Activated CD8-positive, alpha-beta memory T cell treated with anti-CD3 and anti-CD28 coated beads for 4 hours (primary cell): ENCODE results near the gene LMOD3.

Experiments used
- DNase-seq, 2 donors: peaks; one replicate each; pipeline ENCODE4 v3.0.0-alpha.2; 2020; ENCODE audit warnings: low read depth in 2 of 2

LMOD3 gene

DNA sequence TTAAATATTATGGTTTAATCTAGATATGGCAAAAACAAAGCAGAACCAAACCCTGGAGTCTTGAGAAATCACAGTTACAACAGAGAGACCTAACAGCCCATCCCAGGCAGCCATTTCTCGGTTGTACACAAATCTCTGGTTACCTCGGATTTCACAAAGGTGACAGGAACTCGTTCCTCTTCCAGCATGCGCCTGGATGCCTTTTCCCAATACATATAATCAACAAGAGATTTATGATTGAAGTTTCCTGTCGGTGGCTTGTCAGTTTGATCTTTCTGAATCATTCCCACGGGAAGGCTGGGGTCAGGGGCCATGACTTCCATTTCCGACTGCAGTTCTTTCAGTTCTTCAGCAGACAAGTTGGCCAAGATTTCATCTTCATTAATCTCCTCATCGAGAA is 445 bp downstream of the LMOD3 start:
- no peak for DNase-seq

- DNase-seq: no peak
These were observed 882 bp downstream of the LMOD3 start for GRCh38 chr3:69121513-69121912.

DNA sequence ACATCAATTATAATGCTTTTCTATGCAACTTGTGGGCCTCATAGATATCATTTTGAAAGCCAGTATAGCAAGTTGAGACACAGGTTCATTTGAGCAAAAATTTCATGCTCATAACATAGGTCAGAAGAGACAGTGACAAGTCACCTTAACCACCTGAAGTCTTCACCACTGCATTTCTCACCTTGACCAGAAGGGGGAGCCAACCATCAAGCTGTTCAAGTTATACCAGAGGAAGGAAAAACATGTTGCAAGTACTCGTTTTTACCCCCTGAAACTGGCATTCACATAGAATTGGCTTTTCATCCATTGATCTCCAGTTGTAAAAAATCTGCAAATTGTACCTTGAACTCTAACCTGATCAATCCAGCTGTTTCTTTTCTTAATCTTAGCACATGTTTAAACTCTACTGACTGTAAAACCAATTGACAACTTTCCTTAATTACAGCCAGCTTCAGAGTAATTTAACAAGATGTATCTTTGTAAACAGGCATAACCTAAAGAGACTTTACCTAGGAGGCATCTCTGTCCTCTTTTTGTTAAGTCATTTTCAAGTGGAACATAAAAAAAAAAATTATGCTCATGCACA is 1.4 kb downstream of the LMOD3 start:
- peak; percentile 72 to 73 for DNase-seq

DNA sequence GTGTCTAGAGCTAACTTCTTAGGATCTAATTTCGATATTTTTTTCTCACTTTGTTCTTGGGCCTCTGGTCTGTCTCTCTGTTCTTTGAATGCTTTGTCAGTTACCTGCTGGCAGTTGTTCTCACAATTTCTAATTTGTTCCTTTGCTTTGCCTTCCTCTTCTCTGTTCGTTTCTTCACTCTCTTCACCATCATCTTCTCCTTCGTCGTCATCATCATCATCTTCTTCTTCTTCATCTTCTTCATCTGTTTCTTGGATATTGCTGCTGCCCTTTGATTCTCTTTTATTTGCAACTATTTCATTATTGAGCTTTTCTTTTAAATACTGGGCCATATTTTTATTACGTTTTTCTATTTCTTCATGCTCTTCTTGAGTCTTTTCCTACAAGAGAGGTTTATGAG is 2.7 kb downstream of the LMOD3 start:
- no peak for DNase-seq

- no peak for DNase-seq
These were observed 3.3 kb downstream of the LMOD3 start for GRCh38 chr3:69119138-69119537.

- DNase-seq: no peak
These were observed 3.8 kb downstream of the LMOD3 start for GRCh38 chr3:69118555-69118954.

DNA sequence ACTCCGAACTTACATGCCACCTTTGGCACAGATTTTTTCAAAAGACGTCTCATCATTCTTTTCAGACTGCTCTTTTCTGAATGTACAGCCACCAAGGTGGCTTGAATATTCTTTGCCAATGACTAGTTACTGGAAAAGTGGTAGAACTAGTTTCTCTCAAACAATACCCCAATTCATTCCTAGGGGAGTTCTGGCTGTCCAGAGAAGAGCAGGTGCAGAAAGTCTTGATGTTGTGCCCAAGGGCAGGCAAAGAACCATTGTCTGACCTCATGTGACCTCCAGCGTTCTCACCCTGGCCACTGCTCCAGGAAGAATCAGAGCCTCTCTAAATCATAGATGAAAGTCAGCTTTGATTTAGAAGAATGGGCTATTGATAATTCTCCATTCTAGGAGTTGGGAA is 5.5 kb downstream of the LMOD3 start:
- DNase-seq: no peak

GRCh38 chr3:69116162-69116561 is 6.2 kb downstream of the LMOD3 start:
- no peak for DNase-seq

DNA sequence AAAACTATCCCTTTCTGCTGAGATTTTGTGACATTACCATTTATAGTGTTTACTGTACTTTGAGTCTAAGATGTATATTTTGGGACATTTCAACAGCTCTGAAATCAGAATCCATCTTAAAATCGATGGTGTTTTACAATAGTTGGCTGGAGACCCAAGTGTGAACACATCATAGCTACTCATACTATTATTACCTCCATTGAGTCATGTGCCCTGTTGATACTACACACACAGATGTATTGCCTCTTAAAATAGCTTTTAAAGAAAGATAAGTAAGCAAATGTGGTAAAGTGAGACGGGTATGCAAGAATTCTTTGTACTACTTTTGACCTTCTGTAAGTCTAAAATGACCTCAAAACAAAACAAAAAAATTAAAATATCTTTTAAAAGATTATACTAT is 6.7 kb downstream of the LMOD3 start:
- DNase-seq: no peak

DNA sequence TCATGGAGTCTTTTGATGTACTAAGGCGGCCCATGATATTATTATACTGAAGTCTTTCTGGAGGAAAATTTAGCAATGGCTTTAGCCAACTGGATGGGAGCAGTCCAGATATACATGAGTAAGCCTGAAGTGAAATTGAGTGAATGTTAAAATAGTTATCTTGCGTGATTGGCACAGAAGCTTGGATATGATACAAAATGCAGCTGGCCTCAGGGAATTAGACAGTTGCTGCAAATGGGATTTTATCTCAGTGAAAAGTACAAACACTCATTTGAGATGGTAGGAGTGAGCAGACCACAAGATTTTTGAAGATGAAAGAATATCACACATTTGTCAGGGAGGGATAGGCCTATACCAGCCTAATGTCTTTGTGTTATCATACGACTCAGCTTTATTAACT is 8.9 kb downstream of the LMOD3 start:
- no peak for DNase-seq

DNA sequence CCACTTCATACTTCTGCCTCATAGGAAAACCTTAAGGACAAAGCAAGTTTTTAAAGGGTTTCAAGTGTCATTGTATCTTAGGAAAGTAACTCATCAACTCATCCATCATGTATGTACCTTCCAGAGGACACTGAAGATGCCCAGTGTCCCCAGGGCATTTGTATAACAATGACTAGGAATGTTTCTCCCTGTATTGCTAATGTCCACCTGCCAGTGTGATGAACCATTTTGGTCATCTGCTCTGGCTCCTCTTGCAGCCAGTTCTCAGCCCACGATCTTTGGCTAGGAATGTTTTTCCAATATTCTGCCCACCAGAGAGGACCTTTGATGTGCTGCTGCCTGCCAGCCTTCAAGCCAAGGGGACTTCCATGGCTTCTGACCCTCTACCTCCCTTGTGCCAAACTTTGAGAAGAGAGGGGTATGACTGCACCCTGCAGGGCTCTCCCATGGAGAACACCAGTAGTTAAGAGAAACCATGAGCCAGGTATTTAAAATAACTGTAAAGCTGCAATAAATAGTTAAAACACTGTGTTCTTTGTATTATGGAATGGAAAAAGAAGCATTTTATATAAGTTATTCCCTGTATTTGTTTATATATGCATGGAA is 11.4 kb downstream of the LMOD3 start:
- no peak for DNase-seq

DNA sequence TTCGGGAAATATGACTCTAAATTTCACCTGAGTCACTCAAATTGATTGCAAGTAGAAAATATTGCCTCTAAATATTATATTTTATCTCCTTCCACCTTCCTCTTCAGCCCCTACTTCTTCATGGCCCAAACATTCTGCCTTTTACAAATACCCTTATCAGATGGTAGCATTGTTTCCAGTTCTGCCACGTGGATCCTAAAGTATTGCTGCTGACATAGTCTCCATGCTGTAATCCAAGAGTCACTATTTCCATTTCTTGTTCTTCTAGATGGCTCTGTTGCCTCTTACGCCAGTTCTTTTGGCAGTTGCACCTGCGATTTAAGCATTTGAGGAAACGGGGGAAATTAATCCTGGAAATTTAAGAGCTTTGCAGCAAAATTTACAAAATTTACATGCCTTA is 13.6 kb downstream of the LMOD3 start:
- no peak for DNase-seq

DNA sequence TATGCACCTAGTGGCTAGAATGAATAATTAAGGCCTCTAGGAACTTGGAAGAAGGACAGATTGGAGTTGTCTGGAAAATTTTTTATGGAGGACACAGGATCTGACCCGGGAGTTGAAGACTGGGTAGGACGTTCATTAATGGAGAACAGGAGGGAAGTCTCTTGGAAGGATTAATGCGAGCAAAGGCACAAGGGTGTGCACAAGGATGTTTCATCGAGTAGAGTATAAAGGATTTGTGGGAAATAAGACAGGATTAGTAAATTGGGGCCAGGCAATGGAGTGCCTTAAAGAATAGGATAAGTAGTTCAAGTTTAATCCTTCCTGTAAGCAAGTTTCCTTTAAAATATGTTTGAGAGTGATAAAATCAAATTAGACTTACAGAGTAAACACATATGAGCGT is 14.6 kb downstream of the LMOD3 start:
- DNase-seq: no peak

- DNase-seq: no peak
These were observed 17.1 kb downstream of the LMOD3 start for GRCh38 chr3:69105320-69105719.

DNA sequence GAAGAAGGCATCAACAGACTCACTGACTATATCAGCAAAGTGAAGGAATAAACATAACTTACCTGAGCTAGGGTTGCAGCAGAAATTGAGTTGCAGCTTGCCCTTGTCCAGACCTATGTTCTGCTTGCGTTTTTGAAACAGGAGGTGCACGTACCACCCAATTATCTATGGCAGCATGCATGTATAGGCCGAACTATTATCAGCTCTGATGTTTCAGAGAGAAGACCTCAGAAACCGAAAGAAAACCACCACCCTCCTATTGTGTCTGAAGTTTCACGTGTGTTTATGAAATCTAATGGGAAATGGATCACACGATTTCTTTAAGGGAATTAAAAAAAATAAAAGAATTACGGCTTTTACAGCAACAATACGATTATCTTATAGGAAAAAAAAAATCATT is 17.8 kb downstream of the LMOD3 start:
- DNase-seq: no peak

DNA sequence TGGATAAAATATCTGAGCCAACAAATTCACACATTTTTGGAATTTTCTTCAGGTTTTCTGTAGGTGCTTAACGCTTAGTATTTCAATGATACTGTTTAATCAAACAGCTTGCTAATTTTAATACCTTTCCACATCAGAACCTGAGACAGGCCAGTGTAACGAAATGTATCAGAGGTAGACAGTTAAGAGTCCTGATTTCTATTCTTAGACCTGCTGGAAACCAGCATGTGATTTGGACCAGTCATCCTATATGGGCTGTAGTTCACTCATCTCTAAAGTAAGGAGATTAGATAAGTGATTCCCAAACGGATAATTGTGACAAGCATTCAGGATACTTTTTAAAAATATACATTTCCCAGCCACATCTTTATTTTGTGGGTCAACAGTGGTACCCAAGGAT is 19.3 kb downstream of the LMOD3 start:
- no peak for DNase-seq

- no peak for DNase-seq
These were observed 20.0 kb downstream of the LMOD3 start for GRCh38 chr3:69102384-69102783.

GRCh38 chr3:69099576-69099975 is 22.8 kb downstream of the LMOD3 start:
- DNase-seq: no peak

- DNase-seq: no peak
These were observed 24.8 kb downstream of the LMOD3 start for GRCh38 chr3:69097407-69098086.

- DNase-seq: no peak
These were observed 26.1 kb downstream of the LMOD3 start for GRCh38 chr3:69096299-69096698.

GRCh38 chr3:69095636-69096035 is 26.8 kb downstream of the LMOD3 start:
- DNase-seq: no peak

DNA sequence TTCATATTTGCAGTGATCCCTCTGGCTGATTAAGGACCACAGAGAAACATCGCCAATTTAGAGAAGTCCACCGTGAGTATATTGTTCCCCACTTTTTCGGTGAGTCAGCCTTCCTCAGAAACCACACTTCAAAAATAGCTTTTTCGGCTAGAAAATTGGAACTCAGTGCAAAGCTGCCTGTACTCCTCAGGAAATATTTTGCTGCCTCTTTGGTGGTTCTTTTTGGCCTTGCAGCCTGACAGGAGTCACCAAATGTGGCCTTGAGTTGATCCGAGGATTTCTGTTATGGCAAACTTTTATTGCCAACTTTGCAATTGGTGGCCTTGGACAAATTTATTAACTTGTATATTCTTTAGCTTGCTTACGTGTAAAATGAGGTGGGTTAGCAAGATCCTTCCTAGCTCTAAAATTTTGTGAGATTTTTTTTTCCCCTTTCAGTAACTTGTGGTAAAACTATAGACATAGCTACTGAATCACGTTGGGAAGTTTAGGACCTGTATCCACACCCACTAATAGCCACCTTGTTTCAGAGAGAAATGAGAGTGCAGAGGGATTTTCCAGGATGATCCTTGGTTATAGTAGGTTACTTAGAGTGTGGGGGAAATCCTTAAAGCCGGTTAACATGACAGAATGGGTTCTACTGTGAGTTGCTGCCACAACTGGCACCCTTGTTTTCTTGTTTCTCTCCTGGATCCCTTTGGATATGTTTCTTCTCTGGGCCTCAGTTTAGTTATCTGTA is 27.8 kb downstream of the LMOD3 start:
- DNase-seq: no peak

- no peak for DNase-seq
These were observed 30.3 kb downstream of the LMOD3 start for GRCh38 chr3:69092030-69092516.
